RPMI7951 (cell line): ENCODE measurements around the gene AGAP1. TPM values are rescaled to one million over a fixed set of nuclear protein-coding genes. Genes with fewer than 3 reads are reported as not detected.

Experiments used
- DNase-seq: peaks from one replicate; pipeline ENCODE4 v3.0.0-alpha.2; 2012; ENCODE audit warnings: low read depth
- total RNA-seq: library from RNA; depleted of rRNA; stranded (reverse); fragments of >200 nt; shearing (Covaris generic); gene quantifications from 2 replicates; pipeline ENCODE4 v1.2.3, GENCODE V29; 2014

The AGAP1 gene
- total RNA-seq, 1 experiment from 2014 or later: 5.4 TPM

DNA sequence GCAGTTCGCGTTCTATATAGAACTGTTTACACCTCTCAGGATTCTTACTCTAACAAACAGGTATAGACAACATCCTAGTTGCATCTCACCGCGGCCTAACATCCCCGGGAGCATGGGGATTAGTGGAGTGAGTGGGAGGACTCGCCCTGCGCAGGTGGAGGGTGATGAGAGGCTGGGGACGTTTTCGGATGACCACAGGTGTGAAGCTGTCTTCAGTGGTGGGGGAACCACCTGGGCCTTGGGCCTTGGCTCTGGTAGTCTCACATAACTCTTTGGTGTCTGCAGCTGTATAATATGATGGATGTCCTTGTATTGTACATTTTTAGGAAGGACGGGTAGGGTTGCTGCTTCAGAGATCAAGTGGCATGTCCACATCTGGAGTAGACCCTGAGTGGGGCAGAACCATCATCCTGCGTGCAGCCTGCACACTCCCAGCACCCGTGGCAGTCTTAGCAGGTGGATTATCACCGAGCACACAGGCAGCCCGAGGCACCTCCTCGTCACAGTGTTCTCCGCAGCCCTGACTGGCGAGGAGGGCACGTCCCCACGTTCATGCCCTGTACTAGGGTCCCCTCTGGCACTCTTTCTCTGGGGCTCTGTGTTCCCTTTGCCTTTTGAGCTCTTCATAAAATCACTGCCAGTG, 56.0 kb downstream of the AGAP1 start:
- DNase-seq: no peak

DNA sequence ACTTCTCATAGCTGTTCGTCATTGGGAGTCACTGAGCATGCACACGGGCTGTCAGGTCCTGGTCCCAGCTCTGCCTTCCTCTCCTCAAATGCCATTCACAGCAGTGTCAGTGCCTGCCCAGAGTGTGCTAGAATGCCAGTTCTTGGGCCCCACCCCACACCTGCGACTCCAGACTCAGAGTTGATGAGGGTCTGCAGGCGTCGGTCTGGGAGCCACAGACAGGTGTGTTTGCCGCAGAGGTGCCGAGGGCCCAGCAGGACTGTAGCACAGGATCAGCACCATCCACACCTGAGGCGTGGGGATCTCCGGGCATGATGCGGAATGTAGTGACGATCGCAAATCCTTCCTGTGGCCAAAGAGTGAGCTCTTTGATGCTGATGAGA, 56.5 kb downstream of the AGAP1 start:
- no peak for DNase-seq

DNA sequence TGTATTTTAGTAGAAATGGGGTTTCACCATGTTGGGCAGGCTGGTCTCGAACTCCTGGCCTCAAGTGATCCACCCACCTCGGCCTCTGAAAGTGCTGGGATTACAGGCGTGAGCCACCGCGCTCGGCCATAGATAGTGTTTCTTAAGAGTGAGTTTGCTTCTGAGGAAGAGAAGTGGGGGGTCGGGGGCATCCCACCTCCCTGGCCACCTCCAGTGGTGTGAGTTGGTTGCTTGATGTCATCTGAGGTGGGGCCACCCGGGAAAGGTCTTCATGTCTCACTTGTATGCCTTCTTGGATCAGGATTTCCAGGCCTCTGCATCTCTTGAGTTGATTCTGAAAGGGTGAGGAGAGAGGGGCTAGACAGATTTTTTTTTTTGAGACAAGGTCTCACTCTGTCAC, 57.1 kb downstream of the AGAP1 start:
- DNase-seq: no peak

DNA sequence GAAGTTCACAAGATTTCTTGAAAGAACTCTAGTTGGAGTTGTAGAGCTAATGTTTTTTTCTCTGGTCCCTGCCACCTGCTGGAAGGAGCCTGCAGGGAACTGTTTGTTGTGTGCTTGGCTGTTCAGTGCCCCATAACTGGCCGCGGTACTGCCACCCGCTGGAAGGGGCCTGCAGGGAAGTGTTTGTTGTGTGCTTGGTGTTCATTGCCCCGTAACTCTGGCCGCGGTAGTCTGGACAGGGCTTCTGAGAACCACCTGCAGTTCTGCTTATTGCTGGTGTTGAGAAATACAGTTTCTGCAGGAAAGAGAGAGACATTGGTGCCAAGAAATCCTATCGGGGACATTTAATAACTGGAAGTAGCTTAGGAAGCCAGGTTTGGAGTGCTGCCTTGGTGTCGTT, 58.1 kb downstream of the AGAP1 start:
- peak; percentile 57 for DNase-seq

DNA sequence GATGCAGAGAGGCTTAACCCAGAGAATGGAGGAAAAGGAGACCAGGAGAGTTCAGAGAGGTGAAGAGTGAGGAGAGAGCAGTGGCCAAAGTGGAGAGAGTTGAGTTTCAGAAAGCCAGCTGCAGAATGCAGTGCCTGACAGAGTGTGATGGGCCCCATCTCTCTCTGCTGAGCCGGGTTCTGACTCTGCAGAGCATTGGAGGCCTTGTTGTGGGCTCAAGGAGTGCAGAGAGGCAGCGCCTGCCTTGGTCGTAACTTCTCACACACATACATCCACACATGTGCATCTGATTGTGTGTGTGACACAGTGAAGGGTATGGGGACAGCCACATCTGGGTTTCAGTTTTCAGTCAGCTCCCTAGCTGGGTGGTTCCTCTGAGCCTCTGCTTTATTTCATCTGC, 58.8 kb downstream of the AGAP1 start:
- no peak for DNase-seq

DNA sequence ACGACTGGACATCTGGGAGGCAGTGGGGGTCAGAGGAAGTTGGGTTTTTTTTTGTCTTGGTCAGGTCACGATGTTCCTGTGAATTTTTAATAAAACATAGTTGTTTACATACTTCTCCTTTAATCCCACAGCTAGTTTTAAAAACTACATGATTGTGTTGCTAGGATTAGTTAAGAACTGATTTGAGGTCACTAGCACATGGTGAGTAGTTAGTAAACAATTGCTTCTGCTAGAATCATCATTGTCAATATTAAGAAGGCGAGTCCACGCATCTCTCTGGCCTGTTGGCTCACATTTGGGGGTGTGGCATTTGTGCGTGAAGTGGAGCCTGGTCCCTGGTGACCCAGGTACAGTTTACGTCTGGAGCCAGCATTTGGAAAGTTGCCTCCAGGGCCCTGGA, 59.4 kb downstream of the AGAP1 start:
- no peak for DNase-seq

DNA sequence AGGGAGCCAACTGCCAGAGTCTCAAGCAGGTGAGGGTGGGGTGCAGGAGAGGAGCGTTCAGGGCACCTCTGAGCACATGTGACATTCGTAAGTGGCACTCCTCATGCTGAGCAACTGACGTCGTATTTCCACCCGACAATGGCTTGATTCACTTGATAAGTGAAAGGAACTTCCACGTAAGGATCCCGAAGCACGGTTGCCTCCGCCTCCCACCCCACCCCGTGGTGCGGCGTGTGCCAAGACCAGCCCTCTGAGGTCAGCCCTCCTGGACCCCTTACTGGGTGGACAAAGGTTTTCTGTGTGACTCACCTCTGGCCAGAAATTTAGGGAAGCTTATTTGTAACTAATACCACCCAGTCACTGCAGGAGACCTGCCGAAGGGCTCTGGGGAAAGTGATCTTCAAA, 59.9 kb downstream of the AGAP1 start:
- DNase-seq: no peak

DNA sequence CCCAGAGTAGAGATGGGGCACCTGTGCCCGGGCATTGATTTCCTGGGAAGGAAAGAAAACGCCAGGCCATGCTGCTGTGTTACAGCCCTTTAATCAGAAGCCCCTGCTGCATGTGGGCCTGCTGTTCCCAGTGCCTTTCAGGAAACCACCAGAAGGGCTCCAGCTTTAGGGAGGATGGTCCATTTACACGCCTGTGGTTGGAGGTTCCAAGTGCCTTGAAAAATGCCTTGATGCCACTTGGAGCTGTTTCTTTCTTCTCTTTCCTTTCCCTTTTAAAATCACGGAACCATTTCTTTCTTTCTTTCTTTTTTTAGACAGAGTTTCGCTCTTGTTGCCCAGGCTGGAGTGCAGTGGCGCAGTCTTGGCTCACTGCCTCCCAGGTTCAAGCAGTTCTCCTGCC, 60.5 kb downstream of the AGAP1 start:
- DNase-seq: no peak

DNA sequence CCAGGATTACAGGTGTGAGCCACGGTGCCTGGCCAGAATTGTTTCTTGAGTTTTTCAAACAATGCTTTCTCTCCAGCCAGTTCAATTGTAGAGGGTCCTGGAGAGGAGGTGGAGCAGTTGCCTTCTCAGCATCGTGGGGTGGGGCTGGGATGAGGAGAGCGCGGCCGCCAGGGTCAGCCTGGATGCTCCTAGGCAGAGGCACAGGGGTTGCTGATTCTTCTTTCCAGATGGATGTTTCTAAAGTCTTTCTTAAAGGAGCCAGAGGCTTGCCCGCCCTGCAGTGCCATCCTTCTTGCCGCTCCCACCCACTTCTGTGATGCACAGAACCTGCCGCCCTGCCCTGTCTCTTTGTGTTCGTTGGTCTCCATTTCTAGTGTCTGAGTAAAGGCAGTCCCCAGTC, 61.1 kb downstream of the AGAP1 start:
- DNase-seq: no peak

DNA sequence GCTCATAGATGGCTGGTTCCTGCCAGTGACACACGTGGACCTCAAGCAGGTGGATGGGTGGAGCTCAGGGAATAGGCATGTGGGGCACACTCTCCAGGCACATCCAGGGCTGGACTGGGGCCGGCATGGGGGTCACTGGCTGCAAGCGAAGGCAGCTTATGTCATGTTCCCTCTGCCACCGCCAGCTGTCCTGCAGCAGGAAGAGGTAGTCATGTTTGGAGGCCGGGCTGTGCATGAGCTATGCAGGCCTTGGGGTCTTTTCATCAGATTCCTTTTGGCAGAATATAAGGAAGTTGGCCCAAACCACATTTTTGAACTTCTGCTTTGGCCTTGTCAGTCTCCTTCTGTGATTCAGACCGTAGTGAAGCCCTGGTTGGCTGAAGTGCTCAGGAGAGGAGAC, 61.5 kb downstream of the AGAP1 start:
- no peak for DNase-seq

DNA sequence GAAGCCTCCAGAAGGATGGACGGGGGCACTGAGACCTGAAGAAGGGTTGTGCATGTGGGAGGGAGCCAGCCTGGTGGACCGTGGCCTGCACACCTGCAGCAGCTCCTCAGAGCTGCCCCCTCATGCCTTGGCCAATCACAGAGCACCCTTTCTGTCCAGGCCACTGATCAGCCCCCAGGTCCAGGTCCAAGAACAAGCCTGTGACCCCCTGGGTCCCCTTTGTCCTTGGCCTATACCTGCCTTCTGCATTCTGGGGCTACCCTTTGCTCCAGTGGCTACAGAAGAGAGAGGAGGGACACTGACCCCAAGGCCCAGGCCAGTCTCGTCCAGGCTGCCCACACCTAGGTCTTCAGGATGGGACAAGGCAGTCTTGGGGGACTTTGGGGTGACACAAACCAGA, 62.2 kb downstream of the AGAP1 start:
- DNase-seq: no peak

DNA sequence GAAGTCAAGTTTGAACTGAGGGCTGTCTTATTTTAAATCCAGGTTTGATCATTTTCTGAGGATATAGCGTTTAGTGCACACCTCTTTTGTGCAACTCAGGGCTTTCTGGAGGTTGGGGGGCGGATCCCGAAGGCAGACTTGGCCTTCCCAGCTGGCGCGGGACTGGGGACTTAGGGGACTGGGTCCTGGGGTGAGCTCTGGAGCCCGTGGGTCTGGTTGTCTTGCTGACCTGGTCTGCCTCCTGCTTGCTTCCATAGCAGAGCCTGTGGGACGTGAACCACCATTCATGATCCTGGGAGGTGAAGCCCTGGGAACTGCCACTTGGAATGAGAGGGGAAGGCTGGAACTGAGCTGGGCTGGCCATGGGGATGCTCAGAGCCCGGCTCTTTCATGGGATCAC, 63.1 kb downstream of the AGAP1 start:
- no peak for DNase-seq

DNA sequence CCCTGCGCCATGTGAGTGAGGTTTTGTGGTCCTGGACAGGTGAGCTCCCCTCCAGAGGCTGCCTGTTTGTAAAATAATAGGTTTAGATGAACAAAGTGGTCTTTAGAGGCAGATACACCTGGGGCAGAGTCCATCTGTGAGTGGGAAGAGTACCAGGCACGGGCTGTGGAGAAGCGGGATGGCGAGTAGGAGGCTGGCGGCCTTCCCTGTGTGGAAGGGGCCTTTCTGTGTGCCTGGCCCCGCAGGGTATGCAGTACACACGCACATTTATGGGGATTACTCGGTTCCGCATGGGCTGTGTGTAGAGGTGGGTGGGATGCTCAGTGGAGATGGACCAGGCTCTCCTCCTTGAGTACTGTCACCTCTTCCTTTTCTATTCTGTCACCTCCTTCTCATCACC, 64.1 kb downstream of the AGAP1 start:
- no peak for DNase-seq

DNA sequence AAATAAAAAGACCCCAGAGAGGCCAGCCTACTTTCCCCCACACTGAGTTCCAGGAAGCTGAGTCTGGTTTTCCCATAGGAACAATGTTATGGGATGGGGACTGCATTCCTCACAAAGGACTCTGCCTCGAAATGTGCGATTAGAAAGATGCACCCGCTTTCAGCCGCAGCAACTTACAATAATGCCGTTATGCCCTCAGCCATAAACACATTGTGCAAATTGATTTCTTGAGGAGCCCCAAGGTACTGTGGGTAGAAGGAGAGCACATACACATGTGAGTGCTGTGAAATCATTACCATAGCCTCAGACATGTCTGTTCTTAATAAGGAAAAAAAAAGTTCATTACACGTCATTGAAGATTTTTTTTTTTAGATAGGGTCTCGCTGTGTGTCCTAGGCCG, 64.7 kb downstream of the AGAP1 start:
- no peak for DNase-seq

DNA sequence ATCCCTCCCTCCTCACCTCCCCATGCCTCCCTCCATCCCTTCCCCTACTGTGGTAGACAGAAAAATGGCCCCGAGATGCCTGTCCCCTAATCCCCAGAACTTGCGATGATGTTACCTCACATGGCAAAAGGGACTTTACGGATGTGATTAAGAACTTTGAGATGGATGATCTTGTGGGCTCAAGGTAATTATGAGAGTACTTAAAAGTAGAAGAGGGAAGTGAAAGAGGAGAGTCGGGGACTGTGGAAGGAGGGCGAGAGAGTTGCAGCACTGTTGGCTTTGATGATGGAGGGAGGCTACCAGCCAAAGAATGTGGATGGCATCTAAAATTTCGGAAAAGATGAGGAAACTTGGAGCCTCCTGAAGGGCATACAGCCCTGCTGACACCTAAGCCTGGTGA, 66.5 kb downstream of the AGAP1 start:
- no peak for DNase-seq

DNA sequence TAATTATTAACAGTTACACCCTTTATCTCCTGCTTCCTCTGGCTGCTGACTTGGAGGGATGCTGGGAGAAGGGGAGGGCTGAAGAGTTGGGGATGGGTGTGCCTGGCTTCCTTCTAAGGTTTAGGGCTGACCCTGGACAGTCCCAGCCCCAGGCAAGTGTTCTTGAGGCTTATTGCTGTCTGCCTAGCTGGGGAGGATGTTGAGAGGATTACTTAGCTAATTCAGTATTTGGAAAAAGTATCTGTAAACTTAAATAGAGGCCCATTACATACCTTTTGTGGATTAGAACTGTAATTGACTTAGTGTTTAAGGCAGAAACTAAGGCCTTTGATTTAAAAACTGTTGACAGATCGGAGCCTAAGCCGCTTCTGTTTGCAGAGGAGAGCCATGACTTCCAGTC, 67.6 kb downstream of the AGAP1 start:
- DNase-seq: no peak

DNA sequence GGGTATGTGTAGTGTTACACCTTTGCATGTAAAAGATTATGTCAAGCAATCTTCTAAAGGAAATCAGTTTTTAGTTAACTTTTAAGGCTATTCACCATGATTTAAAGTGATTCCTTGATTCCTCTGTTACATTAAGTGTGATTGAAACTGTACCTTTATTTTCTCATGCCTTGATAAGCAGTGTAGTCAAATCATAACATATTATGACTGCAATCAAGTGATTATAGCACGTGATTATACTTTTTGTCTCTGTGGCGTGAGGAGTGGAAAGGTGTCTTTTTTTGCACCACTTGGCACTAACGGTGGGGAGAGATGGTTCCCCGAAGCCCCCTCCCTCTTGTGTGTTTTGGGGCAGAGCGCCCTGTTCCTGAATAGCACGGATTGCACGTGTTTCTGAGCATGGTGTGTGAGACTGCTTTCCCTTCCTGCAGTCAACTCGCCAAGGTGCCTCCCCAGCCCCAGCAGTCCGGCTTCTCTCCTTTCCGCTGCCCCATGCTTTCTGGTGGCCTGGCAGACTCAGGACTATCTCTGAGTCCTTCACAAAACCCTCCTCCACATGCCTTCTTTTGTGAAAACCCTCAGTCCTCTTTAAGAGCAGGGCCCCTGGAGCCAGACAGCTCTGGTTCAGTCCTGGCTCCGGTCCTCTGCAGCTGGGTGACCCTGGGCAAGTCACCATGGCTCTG, 68.4 kb downstream of the AGAP1 start:
- DNase-seq: no peak

DNA sequence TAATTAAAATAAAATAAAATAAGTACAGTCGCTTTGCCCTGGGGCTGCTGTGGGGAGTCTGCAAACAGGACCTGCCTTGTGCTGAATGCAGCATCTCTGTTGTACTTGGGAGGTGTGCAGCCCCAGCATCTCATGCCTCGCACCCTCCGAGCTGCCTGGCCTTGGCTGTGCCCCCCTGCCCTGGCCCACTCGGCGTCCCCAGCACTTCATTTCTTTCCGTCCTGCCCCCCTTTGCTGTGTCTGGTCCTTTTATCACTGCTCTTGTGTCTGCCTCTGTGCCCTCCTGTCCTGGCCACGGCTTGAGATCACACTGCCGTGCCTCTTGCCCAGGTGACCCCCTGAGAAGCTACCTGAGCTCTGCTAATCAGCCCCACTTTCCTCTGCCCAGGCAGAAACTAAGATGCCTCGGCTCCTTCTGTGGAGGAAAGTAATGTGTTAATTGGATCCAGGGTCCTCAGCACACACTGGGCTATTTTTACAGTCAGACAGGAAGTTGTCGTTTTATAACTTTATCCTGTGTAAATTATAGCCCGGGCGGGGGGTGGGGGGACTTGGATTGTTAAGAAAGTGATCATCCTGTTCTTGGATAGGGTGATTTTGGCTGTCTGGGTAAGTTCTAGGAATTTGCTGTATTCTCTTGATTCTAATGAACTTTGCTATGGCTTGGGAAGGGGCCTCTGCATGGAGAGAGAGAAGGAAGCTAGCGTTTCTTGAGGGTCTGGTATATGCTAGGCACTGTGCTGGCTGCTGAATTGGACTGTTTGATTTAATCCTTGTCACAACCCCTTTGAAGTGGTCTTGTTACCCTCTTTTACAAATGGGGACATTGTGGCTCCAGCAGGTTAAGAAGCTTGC, 69.4 kb downstream of the AGAP1 start:
- DNase-seq: no peak

DNA sequence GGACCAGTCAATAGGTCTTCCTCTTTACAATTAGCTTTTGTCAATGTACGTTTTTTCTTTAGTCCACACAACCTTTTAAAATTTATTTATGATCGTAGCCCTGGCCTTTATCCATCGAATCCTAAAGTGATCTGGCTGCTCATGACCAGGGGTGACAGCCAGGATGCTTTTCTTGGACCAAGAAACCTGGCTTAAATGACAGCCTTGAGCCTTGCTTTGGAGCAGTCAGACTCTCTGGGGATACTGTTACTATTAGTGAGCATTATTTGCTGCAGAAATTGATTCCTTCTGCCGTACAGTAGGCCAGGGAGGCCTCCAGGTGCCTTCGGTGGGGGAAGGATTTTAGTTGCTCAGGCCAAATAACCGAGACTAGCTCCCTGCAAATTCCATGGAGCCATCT, 70.2 kb downstream of the AGAP1 start:
- DNase-seq: no peak

DNA sequence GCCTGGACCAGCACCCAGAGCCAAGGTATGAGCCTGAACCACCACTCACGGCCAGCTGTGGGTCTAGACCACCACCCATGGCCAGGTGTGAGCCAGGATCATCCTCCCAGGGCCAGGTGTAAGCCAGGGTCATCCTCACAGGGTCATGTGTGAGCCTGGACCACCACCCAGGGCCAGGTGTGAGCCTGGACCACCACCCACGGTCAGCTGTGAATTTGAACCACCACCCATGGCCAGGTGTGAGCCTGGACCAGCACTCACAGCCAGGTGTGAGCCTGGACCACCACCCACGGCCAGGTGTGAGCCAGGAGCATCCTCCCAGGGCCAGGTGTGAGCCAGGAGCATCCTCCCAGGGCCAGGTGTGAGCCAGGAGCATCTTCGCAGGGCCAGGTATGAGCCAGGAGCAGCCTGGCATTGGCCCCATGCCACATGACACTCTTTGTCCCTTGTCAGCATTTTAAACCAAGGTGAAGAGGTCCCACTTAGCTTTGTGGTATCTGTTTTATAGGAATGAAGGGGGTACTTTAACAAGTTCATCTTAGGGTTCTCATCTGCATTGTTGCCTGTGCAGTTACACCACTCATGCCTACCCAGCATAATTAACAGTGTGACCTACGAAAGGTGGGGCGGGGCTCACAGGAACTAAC, 71.2 kb downstream of the AGAP1 start:
- no peak for DNase-seq

DNA sequence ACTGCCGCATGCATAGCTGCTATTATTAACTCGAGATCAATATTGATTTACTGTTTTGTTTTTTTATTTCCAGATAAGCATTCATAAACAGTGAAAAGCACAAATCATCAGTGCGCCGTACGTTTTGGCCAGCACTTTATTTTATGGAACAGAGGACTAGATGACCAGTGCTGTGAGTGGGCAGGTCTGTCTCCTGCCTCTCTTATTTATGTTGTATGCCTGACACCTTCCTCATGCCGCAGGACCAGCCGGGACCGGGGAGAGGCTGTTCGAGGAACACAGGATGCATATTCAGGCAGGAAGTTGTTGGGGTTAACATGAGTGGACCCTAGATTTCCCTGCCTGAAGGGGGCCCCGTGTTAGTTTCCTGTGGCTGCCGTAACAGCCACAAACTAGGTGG, 72.6 kb downstream of the AGAP1 start:
- DNase-seq: no peak

DNA sequence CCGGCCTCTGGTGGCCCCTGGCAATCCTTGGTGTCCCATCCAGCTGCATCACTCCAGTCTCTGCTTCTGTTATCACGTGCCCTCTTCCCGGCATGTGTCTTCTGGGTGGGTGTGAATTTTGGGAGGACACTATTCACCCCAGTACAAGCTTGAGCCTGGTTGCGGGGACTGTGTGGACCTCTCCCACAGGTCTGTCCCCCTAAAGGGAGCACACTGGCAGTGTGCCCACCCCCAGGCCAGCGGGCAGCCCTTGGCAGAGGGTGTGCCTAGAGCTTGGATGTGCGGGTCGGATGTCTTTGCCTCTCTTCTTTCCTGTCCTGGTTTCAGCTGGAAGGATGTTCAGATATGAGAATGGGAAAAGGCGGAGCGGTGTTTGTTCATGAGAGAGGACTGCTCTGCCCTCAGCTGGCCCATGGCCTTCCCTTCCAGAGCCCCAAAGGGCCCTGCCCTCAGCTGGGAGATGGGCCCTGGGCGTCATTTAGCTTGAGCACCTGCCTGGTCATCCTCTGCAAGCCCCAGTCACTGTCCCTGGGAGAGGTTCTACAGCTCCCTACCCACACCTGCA, 73.2 kb downstream of the AGAP1 start:
- DNase-seq: no peak
